ENCODE data around the gene ZFYVE1. TPM values are rescaled to one million over a fixed set of nuclear protein-coding genes. Genes with fewer than 3 reads are reported as not detected.

Gene ZFYVE1, protein sequence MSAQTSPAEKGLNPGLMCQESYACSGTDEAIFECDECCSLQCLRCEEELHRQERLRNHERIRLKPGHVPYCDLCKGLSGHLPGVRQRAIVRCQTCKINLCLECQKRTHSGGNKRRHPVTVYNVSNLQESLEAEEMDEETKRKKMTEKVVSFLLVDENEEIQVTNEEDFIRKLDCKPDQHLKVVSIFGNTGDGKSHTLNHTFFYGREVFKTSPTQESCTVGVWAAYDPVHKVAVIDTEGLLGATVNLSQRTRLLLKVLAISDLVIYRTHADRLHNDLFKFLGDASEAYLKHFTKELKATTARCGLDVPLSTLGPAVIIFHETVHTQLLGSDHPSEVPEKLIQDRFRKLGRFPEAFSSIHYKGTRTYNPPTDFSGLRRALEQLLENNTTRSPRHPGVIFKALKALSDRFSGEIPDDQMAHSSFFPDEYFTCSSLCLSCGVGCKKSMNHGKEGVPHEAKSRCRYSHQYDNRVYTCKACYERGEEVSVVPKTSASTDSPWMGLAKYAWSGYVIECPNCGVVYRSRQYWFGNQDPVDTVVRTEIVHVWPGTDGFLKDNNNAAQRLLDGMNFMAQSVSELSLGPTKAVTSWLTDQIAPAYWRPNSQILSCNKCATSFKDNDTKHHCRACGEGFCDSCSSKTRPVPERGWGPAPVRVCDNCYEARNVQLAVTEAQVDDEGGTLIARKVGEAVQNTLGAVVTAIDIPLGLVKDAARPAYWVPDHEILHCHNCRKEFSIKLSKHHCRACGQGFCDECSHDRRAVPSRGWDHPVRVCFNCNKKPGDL
- total RNA-seq (2022; extraction: Qiagen RNA extraction), result 9.6 to 11.2 TPM (median 9.6 TPM) in 5 replicates

GRCh38 chr14:73026845-73027542 is at the start of gene ZFYVE1:
Gene ZFYVE1 (minus strand): TSS chr14:73027106. CDS start chr14:73024508, 2,598 bp downstream.

GRCh38 chr14:73058224-73058921 is 31.5 kb upstream of the ZFYVE1 start, which contains the start of gene RBM25:
Gene RBM25 (plus strand): TSS chr14:73058534. CDS start chr14:73071642, 13,108 bp downstream.

DNA sequence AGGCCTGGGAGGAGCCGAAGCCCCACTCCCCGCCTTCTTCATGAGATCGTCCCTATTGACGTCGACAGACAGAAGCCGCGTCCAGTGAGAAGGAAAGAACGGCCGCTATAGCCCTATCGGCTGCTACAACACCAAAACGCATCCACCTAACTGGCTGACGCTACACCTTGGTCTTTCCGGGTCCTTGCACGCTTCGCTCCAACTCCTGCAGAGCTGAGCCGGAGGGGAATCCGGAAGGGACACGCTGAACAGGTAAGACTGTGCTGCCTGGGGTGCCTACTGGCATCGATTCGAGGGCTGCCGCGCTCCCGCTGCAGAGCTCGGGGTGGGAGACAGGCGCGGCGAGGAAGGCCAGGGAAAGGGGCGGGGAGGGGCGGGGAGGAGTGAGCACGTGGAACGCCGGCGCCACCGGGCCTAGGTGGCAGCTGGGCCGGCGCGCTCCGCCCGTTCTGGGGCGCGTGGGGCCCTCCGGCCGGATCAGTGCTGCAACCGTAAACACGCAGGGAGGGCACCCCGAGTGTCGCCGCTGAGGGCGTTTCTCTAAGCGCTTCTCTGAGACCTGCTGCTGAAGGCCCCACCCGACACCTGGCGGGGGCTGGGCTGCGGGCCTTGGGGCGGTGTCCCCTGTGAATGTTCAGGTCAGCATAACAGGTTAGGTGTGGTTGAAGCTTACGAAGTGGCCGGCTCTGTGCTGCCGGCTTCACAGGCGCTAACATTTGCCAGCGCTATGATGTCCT is 100.4 kb downstream of the ZFYVE1 start, which contains the start of gene DCAF4:
Gene DCAF4, plus strand, starts transcription at position 173 of the 737 bp plus-strand sequence. CDS start 11,515 bp downstream, outside the sequence.

Other genes starting within 250 kb of the ZFYVE1 start
- 0.07 to 0.13 TPM (median 0.09 TPM) in 5 replicates for gene DPF3, start 133.0 kb downstream of the ZFYVE1 start, total RNA-seq (2022; extraction: Qiagen RNA extraction)
- 25.4 to 32.5 TPM (median 27.2 TPM) in 5 replicates for gene DCAF4, start 100.6 kb downstream of the ZFYVE1 start, total RNA-seq (2022; extraction: Qiagen RNA extraction)
- gene RBM25, start 31.4 kb upstream of the ZFYVE1 start, total RNA-seq (2022; extraction: Qiagen RNA extraction), result 47.3 to 67.2 TPM (median 52.7 TPM) in 5 replicates
- gene PSEN1, start 109.4 kb upstream of the ZFYVE1 start, total RNA-seq (2022; extraction: Qiagen RNA extraction), result 58.5 to 82.0 TPM (median 63.7 TPM) in 5 replicates
- 4.4 to 5.6 TPM (median 5.3 TPM) in 5 replicates for gene PAPLN, start 210.4 kb upstream of the ZFYVE1 start, total RNA-seq (2022; extraction: Qiagen RNA extraction)